NCI-H510A (cell line): ENCODE measurements around the gene IQSEC2.

Source experiments
- DNase-seq: peaks from one replicate; lab custom pipeline; 2025; lab: John Stamatoyannopoulos, UW

IQSEC2 gene

DNA sequence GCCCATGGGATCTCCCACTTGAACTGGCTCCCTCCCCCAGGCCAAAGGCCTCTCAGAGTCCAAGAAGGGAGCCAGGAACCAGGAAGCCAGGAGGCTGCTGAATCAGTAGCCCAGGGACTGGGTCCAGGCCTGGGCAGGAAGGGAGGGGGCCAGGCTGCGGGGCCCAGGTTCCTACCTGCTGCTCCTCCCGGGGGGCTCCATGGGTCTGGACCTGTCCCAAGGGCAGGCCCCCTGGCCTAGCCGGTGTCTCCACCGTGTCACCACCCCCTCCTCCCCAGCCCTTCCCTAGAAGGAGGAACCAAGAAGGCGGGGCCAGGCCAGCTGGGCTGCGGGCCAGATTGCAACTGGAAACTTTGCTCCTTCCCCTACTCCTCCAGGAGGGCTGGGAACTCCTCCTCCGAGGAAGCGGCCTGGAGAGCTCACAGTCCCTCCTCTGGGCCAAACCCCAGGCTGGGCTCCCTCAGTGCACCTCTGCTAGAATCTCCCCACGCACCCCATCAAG is at the start of gene IQSEC2:
Gene IQSEC2, minus strand, starts transcription at position 264 of the 502 bp plus-strand sequence.
- peak; percentile 13 for DNase-seq

DNA sequence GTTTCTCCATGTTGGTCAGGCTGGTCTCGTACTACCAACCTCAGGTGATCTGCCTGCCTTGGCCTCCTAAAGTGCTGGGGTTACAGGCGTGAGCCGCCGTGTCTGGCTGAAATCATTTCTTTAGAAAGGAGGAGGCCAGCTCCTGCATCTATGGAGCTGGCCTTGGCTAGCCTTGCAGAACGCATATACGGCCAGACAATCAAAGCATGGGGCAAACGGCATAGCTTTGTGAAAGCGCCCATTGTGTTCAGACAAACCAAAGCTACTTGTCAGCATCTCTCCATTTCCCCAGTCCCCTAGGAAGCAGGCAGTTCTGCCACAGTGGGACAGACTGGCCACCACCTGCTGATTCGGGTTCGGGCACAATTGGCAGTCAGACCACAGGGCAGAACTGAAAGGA is 48.9 kb upstream of the IQSEC2 start:
- DNase-seq: no peak

DNA sequence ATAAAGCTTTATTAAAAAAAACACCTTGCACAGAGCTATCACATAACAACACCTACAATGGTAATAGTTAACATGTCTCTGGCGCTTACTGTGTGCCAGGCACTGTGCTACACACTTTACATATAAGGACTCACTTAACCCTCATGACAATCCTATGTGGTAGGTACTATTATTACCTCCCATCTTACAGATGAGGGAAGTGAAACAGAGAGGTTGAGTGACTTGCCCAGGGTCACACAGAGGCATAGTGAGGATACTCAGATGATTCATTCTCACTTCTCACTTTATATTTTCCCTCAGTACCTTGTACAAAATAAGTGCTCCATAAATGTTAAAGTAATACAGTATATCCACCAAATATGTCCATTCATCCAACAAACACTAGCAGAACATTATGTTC is 43.4 kb upstream of the IQSEC2 start:
- no peak for DNase-seq

DNA sequence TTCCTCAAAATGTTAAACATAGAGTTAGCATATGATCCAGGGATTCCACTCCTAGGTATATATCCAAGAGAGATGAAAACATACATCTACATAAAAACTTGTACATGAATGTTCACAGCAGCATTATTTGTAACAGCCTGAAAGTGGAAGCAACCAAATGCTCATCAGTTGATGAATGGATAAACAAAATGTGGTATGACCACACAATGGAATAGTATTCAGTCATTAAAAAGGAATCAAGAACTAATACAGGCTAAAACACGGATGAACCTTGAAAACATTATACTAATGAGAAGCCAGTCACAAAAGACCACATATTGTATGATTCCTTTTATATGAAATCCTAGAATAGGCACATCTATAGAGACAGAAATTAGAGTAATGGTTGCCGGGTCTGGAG is 42.7 kb upstream of the IQSEC2 start:
- DNase-seq: no peak

DNA sequence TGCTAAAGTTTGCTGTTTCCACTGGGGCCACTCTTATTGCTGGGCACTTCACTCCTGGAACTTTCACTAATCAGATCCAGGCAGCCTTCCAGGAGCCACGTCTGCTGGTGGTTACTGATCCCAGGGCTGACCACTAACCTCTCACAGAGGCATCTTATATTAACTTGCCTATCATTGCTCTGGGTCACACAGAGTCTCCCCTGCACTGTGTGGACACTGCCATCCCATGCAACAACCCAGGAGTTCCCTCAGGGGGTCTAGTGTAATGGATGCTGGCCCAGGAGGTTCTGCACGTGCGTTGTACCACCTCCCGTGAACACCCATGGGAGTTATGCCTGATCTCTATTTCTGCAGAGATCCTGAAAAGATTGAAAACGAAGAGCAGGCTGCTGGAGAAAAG is 41.8 kb upstream of the IQSEC2 start:
- no peak for DNase-seq

DNA sequence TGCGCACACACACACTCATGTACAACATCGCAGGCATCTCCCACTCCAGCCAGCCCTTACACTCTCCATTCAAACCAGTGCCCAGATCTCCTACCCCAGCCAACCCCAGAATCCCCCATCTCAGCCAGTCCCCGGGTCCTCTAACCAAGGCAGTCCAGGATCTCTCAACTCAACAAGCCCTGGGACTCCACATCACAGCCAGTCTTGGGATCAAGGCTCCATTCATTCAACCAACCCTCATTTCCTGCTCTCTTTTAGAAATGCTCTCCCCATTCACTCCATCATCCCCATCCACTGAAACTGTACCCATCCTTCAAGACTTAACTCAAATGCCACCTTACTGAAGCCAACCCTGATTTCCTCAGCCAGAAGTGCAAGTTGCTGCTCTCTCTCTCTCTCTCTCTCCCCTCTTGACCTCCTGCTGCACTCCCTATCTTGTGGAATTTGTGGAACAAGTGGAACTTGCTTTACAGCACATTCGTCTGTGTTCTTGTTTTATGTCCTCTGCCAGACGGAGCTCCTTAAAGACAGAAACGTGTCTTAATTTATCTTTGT is 40.6 kb upstream of the IQSEC2 start:
- no peak for DNase-seq

DNA sequence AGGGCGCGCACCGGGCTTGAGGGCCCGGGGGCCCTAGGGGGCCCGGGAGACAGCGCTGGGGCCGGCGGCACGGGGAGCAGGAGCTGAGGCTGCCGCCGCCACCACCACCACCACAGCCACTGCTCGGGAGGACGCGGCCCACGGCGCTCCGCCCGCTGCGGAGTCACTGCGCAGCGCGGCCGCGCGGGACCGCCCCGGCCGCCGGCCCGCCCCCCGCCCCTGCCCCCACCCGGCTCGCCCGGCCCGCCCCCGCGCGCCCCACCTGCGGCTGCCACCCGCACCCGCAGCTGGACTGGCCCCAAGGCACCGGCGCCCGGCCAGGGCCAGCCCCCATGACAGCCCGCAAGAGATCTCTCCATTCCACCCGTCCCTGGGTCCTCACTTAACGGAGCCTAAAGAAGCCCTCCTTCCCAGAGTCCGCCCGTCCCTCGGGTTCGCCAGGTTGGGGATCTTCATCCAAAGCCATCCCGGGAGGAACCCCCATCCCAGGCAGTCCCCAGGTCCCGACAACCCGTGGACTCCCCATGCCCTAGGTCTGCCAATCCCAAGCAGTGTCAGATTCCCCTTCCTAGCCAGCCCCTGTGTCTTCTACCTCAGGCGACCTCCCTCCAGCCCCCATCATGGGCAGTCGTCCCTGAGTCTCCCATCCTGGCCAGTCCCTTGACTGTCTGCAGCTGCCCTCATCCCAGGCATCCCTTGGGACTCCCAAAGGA is 40.0 kb upstream of the IQSEC2 start:
- DNase-seq: no peak

DNA sequence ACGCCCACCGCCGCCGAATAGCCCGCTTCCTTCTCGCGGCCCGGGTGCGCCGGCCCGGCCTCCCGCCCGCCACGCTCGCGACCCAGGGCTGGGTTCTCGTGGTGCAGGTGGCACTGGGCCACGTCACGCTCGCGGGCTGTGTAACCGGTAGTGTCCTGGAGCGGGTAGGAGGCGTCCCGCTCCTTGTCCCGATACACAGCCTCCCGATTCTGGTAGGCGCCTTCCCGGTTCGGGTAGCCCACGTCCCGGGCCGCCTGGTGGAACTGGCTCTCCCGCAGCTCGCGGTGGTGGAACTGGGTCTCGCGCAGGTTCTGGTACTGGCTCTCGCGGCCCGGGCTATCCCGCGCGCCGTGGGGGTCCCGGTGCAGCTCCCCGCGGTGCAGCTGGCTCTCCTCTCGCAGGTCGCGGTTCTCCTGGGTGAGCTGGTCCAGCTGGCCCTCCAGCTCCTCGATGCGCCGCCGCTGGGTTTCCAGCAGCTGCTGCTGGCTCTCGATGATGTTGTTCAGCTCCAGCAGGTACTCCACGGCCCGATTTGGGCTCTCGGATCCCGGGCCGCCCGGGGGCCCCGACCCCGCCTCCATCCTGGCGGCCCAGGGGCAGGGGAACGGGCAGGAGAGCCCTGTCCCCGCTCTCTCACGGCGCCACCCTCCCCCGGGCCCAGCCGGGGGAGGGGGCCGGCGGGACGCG is 39.3 kb upstream of the IQSEC2 start:
- DNase-seq: peak; percentile 2

DNA sequence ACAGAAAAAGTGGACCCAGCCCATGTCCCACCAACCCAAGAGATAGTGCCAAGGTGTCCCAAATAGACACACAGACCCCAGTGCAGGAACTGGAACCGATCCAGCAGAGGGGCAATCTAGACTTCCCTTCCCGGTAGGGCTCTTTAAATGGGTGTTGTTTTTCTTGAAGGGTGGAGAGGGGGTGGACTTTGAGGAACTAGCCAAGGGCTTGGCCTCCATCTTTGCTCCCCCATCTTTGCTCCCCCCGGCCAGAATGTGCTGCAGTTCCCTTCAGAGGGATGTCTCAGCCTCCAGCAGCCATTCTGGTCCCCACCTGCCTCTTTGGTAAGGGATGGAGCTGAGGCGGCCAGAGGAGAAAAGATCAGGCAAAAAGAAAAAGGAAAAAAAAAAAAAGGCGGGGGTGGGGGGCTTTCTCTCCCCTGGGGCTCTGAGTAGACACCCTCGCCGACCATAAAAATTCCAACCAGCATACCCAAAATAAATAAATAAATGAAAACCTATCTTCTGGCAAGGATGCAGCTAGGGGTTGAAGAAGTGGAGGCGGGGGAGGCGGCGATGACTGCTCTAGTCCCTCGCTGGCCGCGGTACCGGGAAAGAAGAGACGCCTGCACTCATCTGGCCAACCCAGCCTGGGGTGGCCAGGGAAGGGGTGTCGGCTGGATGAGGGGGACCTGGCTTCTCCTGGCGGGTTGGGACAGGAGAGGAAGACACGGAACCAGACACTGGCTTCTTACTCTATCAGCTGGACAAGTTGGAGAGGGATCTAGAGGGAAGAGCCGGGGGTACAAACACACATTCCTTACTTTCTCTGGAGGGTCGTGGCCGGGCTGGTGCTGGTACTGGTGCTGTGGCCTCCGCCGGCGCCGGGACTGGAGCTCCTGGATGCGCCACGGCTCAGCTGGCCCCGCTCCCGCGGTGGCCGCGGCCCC is 38.5 kb upstream of the IQSEC2 start:
- no peak for DNase-seq

DNA sequence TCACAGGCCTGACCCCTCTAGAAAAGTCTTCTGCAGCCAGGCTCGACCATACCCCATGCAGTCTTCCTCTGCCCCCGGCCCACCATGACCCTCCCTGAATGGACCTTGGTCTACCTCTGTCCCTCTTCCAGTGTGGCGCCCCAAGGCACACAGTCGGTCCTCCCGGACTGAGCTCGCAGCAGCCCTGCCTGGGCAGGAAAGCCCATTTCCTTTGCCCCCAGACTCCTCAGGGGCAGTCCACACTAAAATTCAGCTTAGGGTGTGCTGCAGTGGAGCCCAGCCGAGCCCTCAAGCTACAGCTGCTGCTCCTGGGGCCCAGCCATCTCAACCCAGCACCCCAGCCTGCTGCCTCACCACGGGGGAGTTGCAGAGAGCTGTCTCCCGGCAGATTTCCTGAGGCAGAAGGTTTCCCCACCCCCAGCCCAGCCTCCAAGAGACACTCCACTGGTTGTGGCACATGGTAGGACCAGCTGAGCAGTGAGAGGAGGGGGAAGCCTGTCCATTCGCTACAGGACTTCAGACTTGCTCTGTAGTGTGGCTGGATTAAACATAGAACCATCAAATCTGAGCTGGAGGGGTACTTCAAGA is 37.5 kb upstream of the IQSEC2 start:
- DNase-seq: no peak

DNA sequence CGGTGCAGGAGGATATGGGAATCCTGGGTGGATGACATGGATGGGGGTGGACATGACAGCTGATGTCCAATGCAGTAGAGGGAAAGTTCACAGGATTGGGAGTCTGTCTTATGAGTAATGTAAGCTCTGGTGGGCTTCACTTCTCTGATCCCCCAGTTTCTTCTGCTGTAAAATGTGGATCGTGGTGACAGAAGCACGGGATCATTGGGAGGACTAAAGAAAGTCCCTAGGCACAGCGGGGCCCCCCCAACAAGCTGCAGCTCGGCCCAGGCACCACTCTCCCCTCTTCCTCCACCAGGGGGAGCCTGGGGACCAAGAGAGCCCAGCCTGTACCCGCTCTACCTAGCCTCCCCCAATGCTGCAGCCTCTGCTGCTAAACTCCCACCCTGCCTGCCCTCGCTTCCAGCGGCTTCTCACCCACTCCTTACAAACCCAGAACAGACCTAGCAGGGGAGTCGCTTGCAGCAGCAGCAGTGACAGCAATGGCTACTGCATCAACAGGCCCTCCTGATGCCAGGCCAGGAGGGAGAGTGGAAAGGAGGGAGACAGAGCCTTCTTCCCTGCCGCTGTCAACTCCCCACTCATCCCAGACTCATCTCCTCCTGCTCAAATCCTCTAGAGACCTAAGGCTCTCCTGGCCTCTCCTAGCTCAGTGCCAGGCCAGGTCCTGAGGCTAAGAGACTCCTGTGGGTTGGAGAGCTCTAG is 36.1 kb upstream of the IQSEC2 start:
- no peak for DNase-seq

DNA sequence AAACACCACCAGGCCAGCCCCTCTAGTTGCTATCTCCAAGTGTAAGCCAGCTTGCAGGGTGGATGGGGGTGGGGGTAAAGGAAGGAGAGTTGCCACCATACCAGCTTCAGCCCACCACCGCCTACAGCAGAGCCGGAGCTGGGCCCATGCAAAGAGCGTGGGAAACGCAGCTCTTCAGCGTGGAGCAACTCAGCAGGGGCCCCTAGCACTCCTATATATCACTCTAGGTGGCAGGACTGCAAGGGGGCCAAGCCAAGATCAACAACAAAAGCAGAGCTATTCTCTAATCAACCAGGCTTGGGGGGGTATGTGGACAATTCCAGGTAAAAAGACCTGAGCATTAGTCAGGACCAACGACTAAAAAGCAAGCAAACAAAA is 35.5 kb upstream of the IQSEC2 start:
- DNase-seq: no peak

DNA sequence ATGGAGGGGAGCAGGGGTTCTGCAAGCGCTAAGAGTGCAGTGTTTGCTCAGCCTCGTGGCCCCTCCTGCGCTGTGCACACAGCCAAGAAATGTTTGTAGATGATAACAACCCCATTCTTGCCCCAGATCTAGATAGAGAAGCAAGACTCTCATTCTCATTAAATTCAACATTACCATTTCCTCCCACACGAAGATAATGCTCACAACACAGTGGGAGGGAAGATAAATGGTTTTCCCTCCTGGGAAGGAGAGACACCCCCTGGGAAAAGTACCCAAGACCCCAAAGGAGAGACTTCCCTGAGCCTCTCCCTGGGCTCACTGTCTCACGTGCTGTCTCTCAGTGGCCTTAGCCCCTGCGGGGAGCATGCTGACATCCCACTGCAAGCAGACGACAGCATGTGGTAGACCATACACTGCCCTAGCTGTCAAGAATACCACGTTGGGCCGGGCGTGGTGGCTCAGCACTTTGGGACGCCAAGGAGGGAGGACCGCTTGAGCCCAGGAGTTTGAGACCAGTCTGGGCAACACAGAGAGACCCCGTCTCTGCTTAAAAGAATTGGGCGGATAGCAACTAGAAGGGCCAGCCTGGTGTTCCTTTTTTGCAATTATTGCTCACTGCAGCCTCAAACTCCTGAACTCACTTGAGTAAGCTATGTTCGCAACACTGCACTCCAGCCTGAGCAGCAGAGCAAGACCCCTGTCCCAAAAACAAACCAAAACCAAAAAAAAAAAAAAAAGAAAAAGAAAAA is 34.9 kb upstream of the IQSEC2 start:
- DNase-seq: no peak

DNA sequence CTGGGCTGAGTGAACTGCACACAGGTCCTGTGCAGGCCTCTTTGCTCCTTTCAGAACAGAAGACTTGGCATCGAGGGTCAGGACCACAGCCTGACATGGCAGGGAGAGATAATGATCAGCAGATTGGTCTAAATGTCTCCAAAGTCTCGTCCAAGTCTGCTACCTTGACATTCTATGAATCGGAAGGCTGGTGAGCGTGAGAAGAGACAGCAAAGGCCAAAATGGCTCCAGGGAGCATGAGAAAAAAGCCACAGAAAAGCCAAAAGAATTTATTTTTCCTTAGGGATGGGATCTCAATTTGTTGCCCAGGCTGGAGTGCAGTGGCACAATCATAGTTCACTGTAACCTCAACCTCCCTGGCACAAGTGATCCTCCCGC is 32.3 kb upstream of the IQSEC2 start:
- DNase-seq: no peak

DNA sequence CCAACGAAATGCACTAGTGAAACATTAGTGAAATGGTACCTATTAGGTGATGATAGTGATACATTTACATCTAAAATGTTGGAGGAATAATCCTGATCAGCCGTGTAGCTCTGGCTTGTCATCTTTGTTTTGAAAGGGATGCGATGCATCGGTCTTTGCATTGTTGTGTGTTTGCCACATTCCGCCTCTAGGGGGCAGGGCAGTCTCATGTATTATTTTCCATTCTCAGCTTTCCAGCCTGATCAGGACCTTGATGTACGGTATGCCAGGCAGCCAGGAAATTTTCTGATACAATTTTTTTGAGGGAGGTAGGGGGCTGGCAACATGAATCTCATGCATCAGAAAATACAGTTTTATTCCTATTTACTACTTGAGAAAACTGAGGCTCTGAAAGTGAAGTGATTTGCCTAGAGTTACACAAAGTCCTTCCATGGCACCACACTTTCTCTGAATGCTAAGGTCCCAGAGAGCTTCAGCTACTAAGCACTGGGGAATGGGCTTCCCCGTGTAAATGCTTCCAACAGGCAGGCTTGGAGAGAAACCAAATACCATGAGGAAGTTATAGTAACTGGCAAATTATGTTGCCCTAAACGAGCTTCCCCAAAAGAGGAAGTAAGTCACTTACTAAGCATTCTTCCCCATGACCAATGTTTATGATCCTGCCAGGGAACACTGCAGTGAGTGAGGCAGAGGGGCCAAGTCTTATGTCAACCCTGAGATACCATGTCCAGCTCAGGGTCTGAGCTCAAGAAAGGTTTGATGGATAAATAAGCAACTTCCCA is 31.8 kb upstream of the IQSEC2 start:
- no peak for DNase-seq

DNA sequence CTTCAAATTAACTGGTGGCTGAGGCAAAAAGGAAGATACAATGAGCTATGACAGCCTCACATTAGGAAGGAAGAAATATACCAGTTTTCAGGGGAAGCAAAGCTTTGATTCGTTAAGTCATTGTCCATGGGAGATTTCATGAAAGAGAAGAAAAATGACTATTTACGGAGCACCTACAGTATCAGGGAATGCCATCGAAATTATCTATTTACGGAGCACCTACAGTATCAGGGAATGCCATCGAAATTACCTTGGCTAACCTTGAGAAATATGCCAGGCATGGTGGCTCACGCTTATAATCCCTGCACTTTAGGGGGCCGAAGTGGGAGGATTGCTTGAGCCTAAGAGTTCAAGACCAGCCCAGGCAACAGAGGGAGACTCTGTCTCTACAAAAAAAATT is 28.5 kb upstream of the IQSEC2 start:
- DNase-seq: no peak

DNA sequence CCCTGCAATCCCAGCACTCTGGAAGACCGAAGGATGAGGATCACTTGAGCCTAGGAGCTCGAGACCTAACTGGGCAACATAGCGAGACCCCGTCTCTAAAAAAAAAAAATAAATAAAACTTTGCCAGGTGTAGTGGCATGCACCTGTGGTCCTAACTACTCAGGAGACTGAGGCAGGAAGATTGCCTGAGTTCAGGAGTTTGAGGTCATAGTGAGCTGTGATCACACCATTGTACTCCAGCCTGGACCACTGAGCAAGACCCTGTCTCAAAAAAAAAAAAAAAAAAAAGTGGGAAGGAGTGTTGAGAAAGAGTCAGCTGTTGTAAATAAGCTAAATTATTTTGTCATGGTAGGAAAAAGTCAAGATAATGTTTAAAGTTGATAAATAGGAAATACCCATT is 27.5 kb upstream of the IQSEC2 start:
- DNase-seq: no peak

DNA sequence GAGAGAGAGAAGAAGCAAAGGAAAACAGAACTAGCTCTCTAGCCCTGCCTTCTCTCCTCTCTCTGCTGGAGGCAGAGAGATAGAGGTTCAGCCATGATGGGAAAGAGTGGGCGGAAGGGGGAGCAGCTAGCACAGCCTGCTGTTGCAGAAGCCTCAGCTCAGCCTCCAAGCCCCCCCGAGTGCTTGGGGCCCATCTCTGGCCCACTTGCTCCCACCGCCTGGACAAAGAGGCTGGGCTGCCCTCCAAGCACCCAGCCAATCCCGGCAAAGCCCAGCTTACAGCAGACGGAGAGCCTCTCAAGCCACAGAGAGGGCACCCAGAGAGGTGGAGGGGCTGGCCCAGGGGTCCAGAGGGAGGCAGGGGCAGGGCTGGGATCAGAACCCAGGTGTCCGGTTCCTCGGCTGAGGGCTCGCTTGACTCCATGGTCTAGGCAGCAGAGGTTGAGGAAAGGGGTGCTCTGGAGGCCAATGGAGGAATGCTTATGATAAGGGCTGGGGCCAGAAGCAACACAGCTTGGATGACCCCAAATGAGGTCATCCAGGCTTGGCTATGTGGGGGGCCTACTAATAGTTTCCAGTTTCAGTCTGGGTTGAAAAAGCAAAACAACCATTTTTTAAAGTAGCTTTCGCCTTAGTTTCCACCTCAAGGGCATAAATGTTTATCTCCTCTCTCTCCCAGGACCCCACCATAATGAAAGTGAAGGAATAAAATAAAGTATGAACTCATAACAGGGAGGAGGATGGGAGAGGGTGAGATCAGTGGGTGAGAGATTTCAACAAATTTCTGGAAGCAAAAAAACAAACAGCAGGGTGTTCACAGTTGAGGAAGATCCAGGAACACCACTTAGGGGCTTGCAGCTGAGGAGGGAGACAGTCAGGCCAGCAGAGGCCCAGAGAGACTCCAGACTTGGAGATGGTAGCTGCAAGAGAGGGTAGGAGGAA is 24.9 kb upstream of the IQSEC2 start:
- DNase-seq: no peak
